Activated CD4-positive, alpha-beta memory T cell treated with anti-CD3 and anti-CD28 coated beads for 36 hours (primary cell): Measurements from ENCODE around the gene MTREX. TPM values are rescaled to one million over a fixed set of nuclear protein-coding genes. Genes with fewer than 3 reads are reported as not detected.

ENCODE experiments used
- CTCF ChIA-PET: fragments of 350-600 bp; sonication (Branson Sonifier 250); formaldehyde crosslinking; loops from one replicate; lab custom pipeline; 2021; ENCODE audit warnings: antibody characterized with exemption, inconsistent platforms; lab: Charles Lee
- POLR2A ChIA-PET: fragments of 350-600 bp; sonication (Branson Sonifier 250); formaldehyde crosslinking; loops from one replicate; lab custom pipeline; 2021; ENCODE audit warnings: antibody characterized with exemption; lab: Charles Lee
- DNase-seq: peaks from one replicate; pipeline ENCODE4 v3.0.0-alpha.2; 2020
- H3K27ac Mint-ChIP-seq: one replicate; pipeline ENCODE4 v1.8.0; 2021; ENCODE audit warnings: mixed read lengths
- H3K27me3 Mint-ChIP-seq: one replicate; pipeline ENCODE4 v1.8.0; 2021; ENCODE audit warnings: mixed read lengths
- H3K36me3 Mint-ChIP-seq: one replicate; pipeline ENCODE4 v1.8.0; 2021; ENCODE audit warnings: mixed read lengths
- H3K4me1 Mint-ChIP-seq: one replicate; pipeline ENCODE4 v1.8.0; 2021; ENCODE audit warnings: low read depth, mixed read lengths
- H3K4me3 Mint-ChIP-seq: one replicate; pipeline ENCODE4 v1.8.0; 2021; ENCODE audit warnings: mild to moderate bottlenecking, mixed read lengths
- H3K9me3 Mint-ChIP-seq: one replicate; pipeline ENCODE4 v1.8.0; 2021; ENCODE audit warnings: mixed read lengths
- intact Hi-C: fragments of 100-400 bp; cut with micrococcal nuclease; formaldehyde crosslinking; loops from one replicate; pipeline ENCODE4 v1.15.1; 2023
- total RNA-seq, 2 experiments: library from RNA; stranded (reverse); gene quantifications; one replicate each; pipeline ENCODE4 v1.2.3, GENCODE V29; 2021

MTREX gene
- total RNA-seq, 2 experiments from 2014 or later, result 87.4 to 96.6 TPM

- Mint-ChIP-seq H3K27me3 (no peaks in the 10 kb centered on the region), H3K4me3 (no peak overlapping the region), H3K9me3 (peaks cover 24% of the 10 kb centered on the region), H3K27ac (no peak overlapping the region), H3K4me1 (peaks cover 44% of the 10 kb centered on the region), H3K36me3 (peaks cover 22% of the 10 kb centered on the region)
- intact Hi-C loops, result no loop called here
- CTCF ChIA-PET, result interaction anchor here (1.1 kb wide), 1 partner anchor 24 kb away, joined by 3 read pairs; no protein-coding TSS in a partner anchor
- no peak for DNase-seq
- POLR2A ChIA-PET, result no interaction called here
Observed at GRCh38 chr5:55438998-55439397, 131.2 kb downstream of the MTREX start.

GRCh38 chr5:55440188-55440646 is 132.4 kb downstream of the MTREX start:
- Mint-ChIP-seq H3K27ac (peak overlapping the region; percentile 61), H3K36me3 (peaks cover 12% of the 10 kb centered on the region), H3K27me3 (no peaks in the 10 kb centered on the region), H3K4me1 (peaks cover 44% of the 10 kb centered on the region), H3K4me3 (no peak overlapping the region), H3K9me3 (peaks cover 12% of the 10 kb centered on the region)
- CTCF ChIA-PET, result interaction anchor here (0.7 to 1.6 kb wide), 4 partner anchors 17 to 502 kb away, joined by 3 to 4 read pairs (median 3); no protein-coding TSS in a partner anchor
- POLR2A ChIA-PET, result no interaction called here
- intact Hi-C loops, result loop anchor here (1.0 to 5.0 kb wide), 2 partner anchors 19 to 103 kb away; no protein-coding TSS in a partner anchor
- DNase-seq, result peak; percentile 43

GRCh38 chr5:55441107-55441771 is 133.4 kb downstream of the MTREX start:
- Mint-ChIP-seq H3K4me3 (no peak overlapping the region), H3K9me3 (peaks cover 2% of the 10 kb centered on the region), H3K4me1 (peaks cover 44% of the 10 kb centered on the region), H3K27ac (peak overlapping the region; percentile 14), H3K27me3 (no peaks in the 10 kb centered on the region), H3K36me3 (peaks cover 5% of the 10 kb centered on the region)
- DNase-seq, result no peak
- POLR2A ChIA-PET, result no interaction called here
- intact Hi-C loops, result loop anchor here (5.0 kb wide), 1 partner anchor 104 kb away; no protein-coding TSS in a partner anchor
- CTCF ChIA-PET, result interaction anchor here (0.6 kb wide), 1 partner anchor 119 kb away, joined by 3 read pairs; no protein-coding TSS in a partner anchor

GRCh38 chr5:55441954-55442353 is 134.2 kb downstream of the MTREX start:
- Mint-ChIP-seq H3K4me3 (no peak overlapping the region), H3K27me3 (no peaks in the 10 kb centered on the region), H3K4me1 (peaks cover 44% of the 10 kb centered on the region), H3K36me3 (peaks cover 2% of the 10 kb centered on the region), H3K9me3 (no peaks in the 10 kb centered on the region), H3K27ac (peak overlapping the region; percentile 14)
- no peak for DNase-seq
- CTCF ChIA-PET, result no interaction called here
- POLR2A ChIA-PET, result no interaction called here
- intact Hi-C loops, result loop anchor here (5.0 kb wide), 1 partner anchor 105 kb away; no protein-coding TSS in a partner anchor

GRCh38 chr5:55445791-55446190 is 138.0 kb downstream of the MTREX start:
- POLR2A ChIA-PET, result no interaction called here
- Mint-ChIP-seq H3K9me3 (no peaks in the 10 kb centered on the region), H3K27me3 (no peaks in the 10 kb centered on the region), H3K4me1 (peaks cover 13% of the 10 kb centered on the region), H3K27ac (no peak overlapping the region), H3K4me3 (no peak overlapping the region), H3K36me3 (no peaks in the 10 kb centered on the region)
- no peak for DNase-seq
- CTCF ChIA-PET, result no interaction called here
- intact Hi-C loops, result no loop called here

- DNase-seq, result no peak
- CTCF ChIA-PET, result no interaction called here
- Mint-ChIP-seq H3K36me3 (no peaks in the 10 kb centered on the region), H3K27me3 (no peaks in the 10 kb centered on the region), H3K27ac (no peak overlapping the region), H3K4me3 (no peak overlapping the region), H3K4me1 (peaks cover 5% of the 10 kb centered on the region), H3K9me3 (no peaks in the 10 kb centered on the region)
- intact Hi-C loops, result no loop called here
- POLR2A ChIA-PET, result no interaction called here
Observed at GRCh38 chr5:55446640-55447351, 139.0 kb downstream of the MTREX start.

GRCh38 chr5:55450050-55450765 is 142.4 kb downstream of the MTREX start:
- no peak overlapping the region for H3K4me3 Mint-ChIP-seq
- ChIA-PET CTCF (interaction anchor here (1.5 kb wide), 1 partner anchor 241 kb away, joined by 3 read pairs; no protein-coding TSS in a partner anchor), POLR2A (no interaction called here)
- no peaks in the 10 kb centered on the region for H3K36me3 Mint-ChIP-seq
- intact Hi-C loops, result no loop called here
- H3K27me3 Mint-ChIP-seq, result no peaks in the 10 kb centered on the region
- H3K4me1 Mint-ChIP-seq, result peaks cover 2% of the 10 kb centered on the region
- no peak overlapping the region for H3K27ac Mint-ChIP-seq
- DNase-seq, result no peak
- H3K9me3 Mint-ChIP-seq, result no peaks in the 10 kb centered on the region

- no peak for DNase-seq
- ChIA-PET POLR2A (no interaction called here), CTCF (no interaction called here)
- Mint-ChIP-seq H3K9me3 (no peaks in the 10 kb centered on the region), H3K36me3 (no peaks in the 10 kb centered on the region), H3K27ac (no peak overlapping the region), H3K4me3 (no peak overlapping the region), H3K4me1 (peaks cover 8% of the 10 kb centered on the region), H3K27me3 (no peaks in the 10 kb centered on the region)
- intact Hi-C loops, result no loop called here
Observed at GRCh38 chr5:55451976-55452375, 144.2 kb downstream of the MTREX start.

GRCh38 chr5:55453211-55453610 is 145.4 kb downstream of the MTREX start:
- no peak for DNase-seq
- CTCF ChIA-PET, result no interaction called here
- POLR2A ChIA-PET, result no interaction called here
- Mint-ChIP-seq H3K27me3 (no peaks in the 10 kb centered on the region), H3K36me3 (no peaks in the 10 kb centered on the region), H3K9me3 (no peaks in the 10 kb centered on the region), H3K27ac (no peak overlapping the region), H3K4me1 (peaks cover 6% of the 10 kb centered on the region), H3K4me3 (no peak overlapping the region)
- intact Hi-C loops, result no loop called here

GRCh38 chr5:55454282-55454681 is 146.5 kb downstream of the MTREX start:
- intact Hi-C loops, result no loop called here
- Mint-ChIP-seq H3K4me3 (no peak overlapping the region), H3K27me3 (no peaks in the 10 kb centered on the region), H3K27ac (no peak overlapping the region), H3K9me3 (no peaks in the 10 kb centered on the region), H3K4me1 (peaks cover 6% of the 10 kb centered on the region), H3K36me3 (no peaks in the 10 kb centered on the region)
- POLR2A ChIA-PET, result no interaction called here
- CTCF ChIA-PET, result no interaction called here
- DNase-seq, result no peak

- Mint-ChIP-seq H3K36me3 (no peaks in the 10 kb centered on the region), H3K9me3 (no peaks in the 10 kb centered on the region), H3K4me3 (no peak overlapping the region), H3K27ac (no peak overlapping the region), H3K27me3 (no peaks in the 10 kb centered on the region), H3K4me1 (peaks cover 6% of the 10 kb centered on the region)
- DNase-seq, result no peak
- intact Hi-C loops, result no loop called here
- POLR2A ChIA-PET, result interaction anchor here (1.2 kb wide), 1 partner anchor 78 kb away, joined by 3 read pairs; the partner anchor contains the start of gene PLPP1
- CTCF ChIA-PET, result interaction anchor here (0.9 to 1.0 kb wide), 2 partner anchors 180 to 238 kb away, joined by 3 read pairs; no protein-coding TSS in a partner anchor
Observed at GRCh38 chr5:55456216-55456895, 148.6 kb downstream of the MTREX start.
